CD14-positive monocyte (primary cell): Measurements from ENCODE around the gene DZIP1. TPM values are rescaled to one million over a fixed set of nuclear protein-coding genes. Genes with fewer than 3 reads are reported as not detected.

Source experiments
- DNase-seq, 3 donors: peaks; one replicate each; pipeline ENCODE4 v3.0.0-alpha.2; 2011 to 2022
- H2AFZ ChIP-seq: 2 replicates; pipeline ENCODE4 v1.6.0; 2012; ENCODE audit warnings: mild to moderate bottlenecking, low read depth, low read length, inconsistent platforms; ENCODE audit not compliant: insufficient read depth, poor library complexity, severe bottlenecking
- H3K27ac ChIP-seq, 2 donors: 1 replicate in 1 of 2; 2 replicates in 1 of 2; pipeline ENCODE4 v1.5.1; 2012 to 2013; ENCODE audit warnings: low read length in 2 of 2, control low read depth in 1 of 2, inconsistent platforms in 1 of 2, low read depth in 1 of 2, mild to moderate bottlenecking in 1 of 2
- H3K27me3 ChIP-seq, 2 donors: one replicate each; pipeline versions ENCODE4 v1.6.0 to v1.6.1; 2011 to 2013; ENCODE audit warnings: low read length in 2 of 2; ENCODE audit not compliant: control insufficient read depth in 2 of 2, insufficient read depth in 2 of 2
- H3K36me3 ChIP-seq, 2 donors: replicated peaks in 1 of 2; 1 replicate in 1 of 2; 2 replicates in 1 of 2; pipeline versions ENCODE4 v1.5.1 to v1.6.1; 2012 to 2013; ENCODE audit warnings: low read length in 2 of 2, control low read depth in 1 of 2, inconsistent platforms in 1 of 2, mild to moderate bottlenecking in 1 of 2; ENCODE audit not compliant: insufficient read depth in 2 of 2, control insufficient read depth in 1 of 2
- H3K4me1 ChIP-seq, 2 donors: 1 replicate in 1 of 2; 2 replicates in 1 of 2; pipeline versions ENCODE4 v1.5.1 to v1.6.1; 2012 to 2013; ENCODE audit warnings: low read length in 2 of 2, control low read depth in 1 of 2, inconsistent platforms in 1 of 2, mild to moderate bottlenecking in 1 of 2, moderate library complexity in 1 of 2; ENCODE audit not compliant: insufficient read depth in 2 of 2, control insufficient read depth in 1 of 2
- H3K4me2 ChIP-seq: replicated peaks from 2 replicates; pipeline ENCODE3; 2012; ENCODE audit warnings: low read length, moderate library complexity, mild to moderate bottlenecking; ENCODE audit not compliant: poor library complexity, severe bottlenecking; ENCODE audit errors: extremely low read depth
- H3K4me3 ChIP-seq, 3 experiments: fragments of 200-600 bp in 1 of 3; sonication (generic) in 1 of 3; replicated peaks in 1 of 3; 1 replicate in 2 of 3; 2 replicates in 1 of 3; pipeline ENCODE4 v1.5.1; 2011 to 2013; ENCODE audit warnings: low read length in 3 of 3, mild to moderate bottlenecking in 3 of 3, control low read depth in 2 of 3, low read depth in 2 of 3, inconsistent platforms in 1 of 3, moderate library complexity in 1 of 3
- H3K79me2 ChIP-seq: 2 replicates; pipeline ENCODE4 v1.6.0; 2012; ENCODE audit warnings: mild to moderate bottlenecking, control low read depth, inconsistent platforms, low read length, moderate library complexity; ENCODE audit not compliant: insufficient read depth
- H3K9ac ChIP-seq: 2 replicates; pipeline ENCODE4 v1.6.0; 2017; ENCODE audit warnings: low read length, mild to moderate bottlenecking; ENCODE audit not compliant: insufficient read depth, poor library complexity, severe bottlenecking
- H3K9me3 ChIP-seq, 2 donors: replicated peaks in 1 of 2; 1 replicate in 1 of 2; 2 replicates in 1 of 2; pipeline versions ENCODE4 v1.5.1 to v1.6.1; 2012 to 2013; ENCODE audit warnings: low read length in 2 of 2, control low read depth in 1 of 2; ENCODE audit not compliant: control insufficient read depth in 1 of 2, insufficient read depth in 1 of 2
- H4K20me1 ChIP-seq: 2 replicates; pipeline ENCODE4 v1.6.0; 2012; ENCODE audit warnings: mild to moderate bottlenecking, low read length, control low read depth, moderate library complexity; ENCODE audit not compliant: insufficient read depth
- H3K27ac Mint-ChIP-seq, 7 donors: one replicate each; pipeline ENCODE4 v1.8.0; 2020; ENCODE audit warnings: mild to moderate bottlenecking in 7 of 7, mixed read lengths in 7 of 7, moderate library complexity in 6 of 7, inconsistent platforms in 2 of 7
- H3K27me3 Mint-ChIP-seq, 3 donors: one replicate each; pipeline ENCODE4 v1.8.0; 2021 to 2022; ENCODE audit warnings: low read depth in 3 of 3, mild to moderate bottlenecking in 3 of 3, mixed read lengths in 3 of 3, moderate library complexity in 3 of 3, inconsistent platforms in 1 of 3
- H3K36me3 Mint-ChIP-seq, 2 donors: one replicate each; pipeline ENCODE4 v1.8.0; 2020; ENCODE audit warnings: mixed read lengths in 2 of 2, inconsistent platforms in 1 of 2, mild to moderate bottlenecking in 1 of 2
- H3K4me1 Mint-ChIP-seq: one replicate; pipeline ENCODE4 v1.8.0; 2020; ENCODE audit warnings: mild to moderate bottlenecking, mixed read lengths
- H3K4me3 Mint-ChIP-seq, 2 donors: one replicate each; pipeline ENCODE4 v1.8.0; 2020; ENCODE audit warnings: mild to moderate bottlenecking in 2 of 2, mixed read lengths in 2 of 2, moderate library complexity in 1 of 2
- H3K9me3 Mint-ChIP-seq, 7 donors: one replicate each; pipeline ENCODE4 v1.8.0; 2020 to 2022; ENCODE audit warnings: mixed read lengths in 7 of 7, mild to moderate bottlenecking in 6 of 7, moderate library complexity in 6 of 7, inconsistent platforms in 2 of 7
- WGBS: methylation state at CpG from one replicate; pipeline ENCODE4 v1.1.5; 2013; ENCODE audit warnings: missing lambda C conversion rate; ENCODE audit not compliant: insufficient coverage; 5-methylcytosine and 5-hydroxymethylcytosine counted together
- intact Hi-C, 2 donors: fragments of 100-400 bp; cut with micrococcal nuclease; formaldehyde crosslinking; loops; one replicate each; pipeline versions ENCODE4 v1.15.0 to v1.15.1; 2023
- polyA plus RNA-seq, 3 donors: library from polyadenylated mRNA; depleted of rRNA in 1 of 3; unstranded in 2 of 3; stranded (reverse) in 1 of 3; fragments of 300-500 nt in 2 of 3; fragments of >200 nt in 1 of 3; fragmentation: Illumina TruSeq in 2 of 3; gene quantifications; 1 replicate in 2 of 3; 2 replicates in 1 of 3; pipeline ENCODE4 v1.2.3, GENCODE V29; 2012 to 2021
- TF ChIP-seq, protein P1 (sequence below): fragments of 200-600 bp; IDR thresholded peaks from one replicate; pipeline ENCODE4 v1.8.0; 2022; ENCODE audit warnings: antibody characterized with exemption, mild to moderate bottlenecking

Gene DZIP1
- polyA plus RNA-seq, 3 donors = not detected

DNA sequence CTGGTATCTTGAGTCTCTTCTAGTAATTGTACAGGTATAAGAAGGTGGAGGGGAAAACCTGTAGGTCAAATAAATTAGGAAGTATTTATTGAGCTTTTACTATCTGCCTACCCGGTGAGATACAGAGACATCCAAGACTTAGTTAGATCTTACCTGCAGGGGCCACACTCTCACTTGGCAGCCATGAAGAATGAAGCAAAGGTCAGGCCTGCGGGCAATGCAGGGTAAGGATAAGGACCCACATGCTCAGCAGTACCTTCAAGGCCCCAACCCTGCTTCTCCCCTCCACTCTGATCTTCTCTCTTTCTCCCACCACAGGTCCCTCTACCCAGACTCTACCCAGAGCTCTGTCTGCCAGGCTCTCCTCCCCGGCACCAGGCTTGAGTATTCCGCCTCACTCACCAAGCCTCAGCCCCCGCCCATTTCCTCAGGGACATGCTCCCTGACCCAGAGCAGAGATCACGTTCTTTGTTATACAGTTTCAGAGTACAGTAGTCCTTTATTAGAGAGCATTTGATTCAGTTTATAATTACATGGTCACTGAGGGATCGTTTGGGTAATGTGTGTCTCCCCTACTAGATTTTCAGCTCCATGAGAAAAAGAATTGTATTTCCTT is 110.9 kb downstream of the DZIP1 start:
- Histone ChIP-seq H3K27ac (no peak overlapping the region), H3K36me3 (no peaks in the 10 kb centered on the region), H3K4me1 (peaks cover 5 to 10% of the 10 kb centered on the region in 2 donors), H4K20me1 (no peaks in the 10 kb centered on the region), H3K27me3 (no peaks in the 10 kb centered on the region), H3K9ac (no peak overlapping the region), H3K4me3 (no peak overlapping the region), H3K4me2 (no peak overlapping the region), H2AFZ (peak overlapping the region; percentile 16), H3K79me2 (no peaks in the 10 kb centered on the region), H3K9me3 (no peaks in the 10 kb centered on the region)
- intact Hi-C loops = loop anchor here in 1 of 2 donors (10.0 kb wide), 2 partner anchors 131 to 301 kb away; no protein-coding TSS in a partner anchor
- Mint-ChIP-seq H3K36me3 (no peaks in the 10 kb centered on the region), H3K4me3 (no peak overlapping the region), H3K9me3 (no peaks in the 10 kb centered on the region), H3K27me3 (peaks cover 0 to 3% (median 0%) of the 10 kb centered on the region in 3 donors), H3K27ac (no peak overlapping the region), H3K4me1 (peaks cover 11% of the 10 kb centered on the region)
- TF ChIP-seq, protein P1, sequence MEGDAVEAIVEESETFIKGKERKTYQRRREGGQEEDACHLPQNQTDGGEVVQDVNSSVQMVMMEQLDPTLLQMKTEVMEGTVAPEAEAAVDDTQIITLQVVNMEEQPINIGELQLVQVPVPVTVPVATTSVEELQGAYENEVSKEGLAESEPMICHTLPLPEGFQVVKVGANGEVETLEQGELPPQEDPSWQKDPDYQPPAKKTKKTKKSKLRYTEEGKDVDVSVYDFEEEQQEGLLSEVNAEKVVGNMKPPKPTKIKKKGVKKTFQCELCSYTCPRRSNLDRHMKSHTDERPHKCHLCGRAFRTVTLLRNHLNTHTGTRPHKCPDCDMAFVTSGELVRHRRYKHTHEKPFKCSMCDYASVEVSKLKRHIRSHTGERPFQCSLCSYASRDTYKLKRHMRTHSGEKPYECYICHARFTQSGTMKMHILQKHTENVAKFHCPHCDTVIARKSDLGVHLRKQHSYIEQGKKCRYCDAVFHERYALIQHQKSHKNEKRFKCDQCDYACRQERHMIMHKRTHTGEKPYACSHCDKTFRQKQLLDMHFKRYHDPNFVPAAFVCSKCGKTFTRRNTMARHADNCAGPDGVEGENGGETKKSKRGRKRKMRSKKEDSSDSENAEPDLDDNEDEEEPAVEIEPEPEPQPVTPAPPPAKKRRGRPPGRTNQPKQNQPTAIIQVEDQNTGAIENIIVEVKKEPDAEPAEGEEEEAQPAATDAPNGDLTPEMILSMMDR = no peak
- DNase-seq = no peak
- whole genome bisulfite sequencing = 94% methylated on average over 5 of the region's 7 CpGs

GRCh38 chr13:95530178-95530577 is 114.3 kb downstream of the DZIP1 start:
- TF ChIP-seq, protein P1 = no peak
- intact Hi-C loops = loop anchor here in 1 of 2 donors (10.0 kb wide), 2 partner anchors 135 to 305 kb away; no protein-coding TSS in a partner anchor
- no peaks in the 10 kb centered on the region for H3K27me3 Mint-ChIP-seq

More at GRCh38 chr13:95530178-95530577, 114.3 kb downstream of the DZIP1 start:
- no peak overlapping the region for H3K4me2 ChIP-seq
- H3K4me1 Mint-ChIP-seq = peaks cover 11% of the 10 kb centered on the region
- peak overlapping the region in 1 of 7 donors; percentile 2 for H3K27ac Mint-ChIP-seq
- H4K20me1 ChIP-seq = no peaks in the 10 kb centered on the region
- 0% methylated on average over 2 of the region's 5 CpGs for WGBS
- H3K9me3 Mint-ChIP-seq = peaks cover 1 to 7% (median 6%) of the 10 kb centered on the region in 7 donors
- H3K27me3 ChIP-seq = no peaks in the 10 kb centered on the region
- no peak overlapping the region for H3K9ac ChIP-seq
- no peak overlapping the region for H3K27ac ChIP-seq
- peaks cover 0 to 1% of the 10 kb centered on the region in 2 donors for H3K36me3 Mint-ChIP-seq
- no peak overlapping the region for H3K4me3 Mint-ChIP-seq
- no peaks in the 10 kb centered on the region for H3K36me3 ChIP-seq
- no peaks in the 10 kb centered on the region for H3K79me2 ChIP-seq
- H2AFZ ChIP-seq = no peak overlapping the region
- peaks cover 5 to 10% of the 10 kb centered on the region in 2 donors for H3K4me1 ChIP-seq
- peak in 2 of 3 donors; percentile 26 to 44 for DNase-seq
- no peaks in the 10 kb centered on the region for H3K9me3 ChIP-seq
- no peak overlapping the region for H3K4me3 ChIP-seq

Other genes with a start within 250 kb of the DZIP1 start
- gene CLDN10, start 92.0 kb downstream of the DZIP1 start, polyA plus RNA-seq = under 1 TPM in 1 of 3 donors, not detected in 2; 0.35 TPM
- 10 to 100 TPM; 11.1 to 27.6 (median 22.3) TPM for gene DNAJC3, start 32.4 kb upstream of the DZIP1 start, polyA plus RNA-seq